Neural progenitor cell (in vitro differentiated cells): ENCODE data around the gene CAPN11. TPM values are rescaled to one million over a fixed set of nuclear protein-coding genes. Genes with fewer than 3 reads are reported as not detected.

Experiments
- DNase-seq: peaks from one replicate; pipeline ENCODE4 v3.0.0-alpha.2; 2016; ENCODE audit warnings: low spot score
- H2AFZ ChIP-seq: fragments of 200-600 bp; sonication (generic); replicated peaks from 2 replicates; pipeline ENCODE4 v1.6.1; 2016; ENCODE audit warnings: antibody characterized with exemption
- H3F3A ChIP-seq: fragments of 200-600 bp; sonication (generic); 2 replicates; pipeline ENCODE4 v1.6.1; 2016; ENCODE audit warnings: antibody characterized with exemption, low read depth
- H3K27ac ChIP-seq: fragments of 200-600 bp; sonication (generic); 2 replicates; pipeline ENCODE4 v1.5.1; 2016; ENCODE audit warnings: mild to moderate bottlenecking
- H3K27me3 ChIP-seq: fragments of 200-600 bp; sonication (generic); 2 replicates; pipeline ENCODE4 v1.6.1; 2016; ENCODE audit warnings: mild to moderate bottlenecking, moderate library complexity
- H3K36me3 ChIP-seq: fragments of 200-600 bp; sonication (generic); 2 replicates; pipeline ENCODE4 v1.5.1; 2016
- H3K4me1 ChIP-seq: fragments of 200-600 bp; sonication (generic); 2 replicates; pipeline ENCODE4 v1.6.1; 2016; ENCODE audit warnings: mixed run types
- H3K4me2 ChIP-seq: fragments of 200-600 bp; sonication (generic); 2 replicates; pipeline ENCODE4 v1.6.1; 2016
- H3K4me3 ChIP-seq: fragments of 200-600 bp; sonication (generic); 2 replicates; pipeline ENCODE4 v1.5.1; 2016
- H3K79me2 ChIP-seq: fragments of 200-600 bp; sonication (generic); 2 replicates; pipeline ENCODE4 v1.6.1; 2016; ENCODE audit warnings: low read depth
- H3K9ac ChIP-seq: fragments of 200-600 bp; sonication (generic); 2 replicates; pipeline ENCODE4 v1.6.1; 2016
- H3K9me3 ChIP-seq: fragments of 200-600 bp; sonication (generic); 2 replicates; pipeline ENCODE4 v1.5.1; 2016; ENCODE audit warnings: low read depth
- H4K20me1 ChIP-seq: fragments of 200-600 bp; sonication (generic); 2 replicates; pipeline ENCODE4 v1.6.1; 2016; ENCODE audit warnings: low read depth
- H3K27ac Mint-ChIP-seq: 3 replicates; pipeline ENCODE4 v1.8.0; 2021; ENCODE audit warnings: mixed read lengths
- H3K27me3 Mint-ChIP-seq: 2 replicates; pipeline ENCODE4 v1.8.0; 2022; ENCODE audit warnings: low read depth, mild to moderate bottlenecking, inconsistent platforms, moderate library complexity, mixed read lengths; ENCODE audit not compliant: insufficient read depth
- H3K36me3 Mint-ChIP-seq: 3 replicates; pipeline ENCODE4 v1.8.0; 2021; ENCODE audit warnings: mixed read lengths
- H3K4me1 Mint-ChIP-seq: 3 replicates; pipeline ENCODE4 v1.8.0; 2021; ENCODE audit warnings: mixed read lengths
- H3K4me3 Mint-ChIP-seq: 3 replicates; pipeline ENCODE4 v1.8.0; 2021; ENCODE audit warnings: mild to moderate bottlenecking, moderate library complexity, mixed read lengths
- H3K9me3 Mint-ChIP-seq: 3 replicates; pipeline ENCODE4 v1.8.0; 2020; ENCODE audit warnings: mixed read lengths
- CTCF ChIP-seq: fragments of 200-600 bp; sonication (generic); IDR thresholded peaks from 2 replicates; pipeline ENCODE4 v1.5.1; 2017; ENCODE audit warnings: antibody characterized with exemption, mild to moderate bottlenecking
- EZH2 ChIP-seq: fragments of 200-600 bp; sonication (generic); IDR thresholded peaks from 2 replicates; pipeline ENCODE4 v1.6.1; 2017; ENCODE audit warnings: antibody characterized with exemption, mild to moderate bottlenecking, moderate library complexity
- EZH2phosphoT487 ChIP-seq: fragments of 200-600 bp; sonication (generic); IDR thresholded peaks from 2 replicates; pipeline ENCODE4 v1.6.1; 2017; ENCODE audit warnings: antibody characterized with exemption
- total RNA-seq: library from RNA; depleted of rRNA; stranded (reverse); fragments of >200 nt; gene quantifications from 2 replicates; pipeline ENCODE4 v1.2.3, GENCODE V29; 2015; ENCODE audit warnings: low replicate concordance

The CAPN11 gene
- total RNA-seq, 1 donor from 2014 or later, result 0.49 TPM

- Mint-ChIP-seq H3K9me3 (no peaks in the 10 kb centered on the region), H3K4me1 (peaks cover 53% of the 10 kb centered on the region), H3K4me3 (peak overlapping the region; percentile 81), H3K27me3 (peaks cover 11% of the 10 kb centered on the region), H3K36me3 (peaks cover 3% of the 10 kb centered on the region), H3K27ac (no peak overlapping the region)
- Histone ChIP-seq H3K27me3 (peaks cover 13% of the 10 kb centered on the region), H3K4me3 (peak overlapping the region; percentile 44), H3K79me2 (peaks cover 11% of the 10 kb centered on the region), H3K36me3 (no peaks in the 10 kb centered on the region), H2AFZ (no peak overlapping the region), H3K4me2 (peak overlapping the region; percentile 73), H3K9ac (no peak overlapping the region), H3K27ac (peak overlapping the region; percentile 82), H4K20me1 (peaks cover 13% of the 10 kb centered on the region), H3F3A (peaks cover 83% of the 10 kb centered on the region), H3K9me3 (no peaks in the 10 kb centered on the region), H3K4me1 (peaks cover 59% of the 10 kb centered on the region)
- DNase-seq, result no peak
- TF ChIP-seq EZH2 (no peak), CTCF (peak; percentile 17)
Observed at GRCh38 chr6:44219815-44220784, 61.5 kb downstream of the CAPN11 start.

GRCh38 chr6:44220913-44221290 lies 62.3 kb downstream of the CAPN11 start:
- peak overlapping the region; percentile 81 for H3K27ac Mint-ChIP-seq
- H3K36me3 Mint-ChIP-seq, result peaks cover 3% of the 10 kb centered on the region
- H3K9me3 Mint-ChIP-seq, result no peaks in the 10 kb centered on the region
- Histone ChIP-seq H3K27ac (no peak overlapping the region), H3K9me3 (no peaks in the 10 kb centered on the region), H4K20me1 (peaks cover 21% of the 10 kb centered on the region), H3K79me2 (peaks cover 19% of the 10 kb centered on the region), H3K4me2 (no peak overlapping the region), H3K9ac (no peak overlapping the region), H3K36me3 (no peaks in the 10 kb centered on the region), H2AFZ (no peak overlapping the region), H3F3A (peaks cover 82% of the 10 kb centered on the region), H3K4me1 (peaks cover 66% of the 10 kb centered on the region), H3K27me3 (peaks cover 13% of the 10 kb centered on the region), H3K4me3 (no peak overlapping the region)
- peak overlapping the region; percentile 78 for H3K4me3 Mint-ChIP-seq
- no peak for TF ChIP-seq EZH2
- peaks cover 11% of the 10 kb centered on the region for H3K27me3 Mint-ChIP-seq
- H3K4me1 Mint-ChIP-seq, result peaks cover 60% of the 10 kb centered on the region
- no peak for DNase-seq

- Histone ChIP-seq H3K27ac (no peak overlapping the region), H3K4me3 (no peak overlapping the region), H4K20me1 (peaks cover 26% of the 10 kb centered on the region), H3K36me3 (no peaks in the 10 kb centered on the region), H3K27me3 (peaks cover 13% of the 10 kb centered on the region), H3F3A (peaks cover 77% of the 10 kb centered on the region), H3K4me2 (peak overlapping the region; percentile 86), H3K9me3 (no peaks in the 10 kb centered on the region), H3K4me1 (peaks cover 66% of the 10 kb centered on the region), H3K9ac (no peak overlapping the region), H3K79me2 (peaks cover 25% of the 10 kb centered on the region), H2AFZ (no peak overlapping the region)
- Mint-ChIP-seq H3K9me3 (no peaks in the 10 kb centered on the region), H3K36me3 (peaks cover 3% of the 10 kb centered on the region), H3K27me3 (peaks cover 11% of the 10 kb centered on the region), H3K27ac (peak overlapping the region; percentile 81), H3K4me3 (peak overlapping the region; percentile 78), H3K4me1 (peaks cover 65% of the 10 kb centered on the region)
- DNase-seq, result peak; percentile 77
- TF ChIP-seq CTCF (peak; percentile 64), EZH2phosphoT487 (no peak), EZH2 (no peak)
Observed at GRCh38 chr6:44221291-44221960, 62.8 kb downstream of the CAPN11 start.
